ENCODE results near the gene CPSF3. TPM values are rescaled to one million over a fixed set of nuclear protein-coding genes. Genes with fewer than 3 reads are reported as not detected.

CPSF3 gene
- total and polyA plus RNA-seq, 2 of the 8 experiments (the other 6 are each of a cell fraction or from before 2014, with no cell fraction given), result 44.5 to 93.3 TPM

DNA sequence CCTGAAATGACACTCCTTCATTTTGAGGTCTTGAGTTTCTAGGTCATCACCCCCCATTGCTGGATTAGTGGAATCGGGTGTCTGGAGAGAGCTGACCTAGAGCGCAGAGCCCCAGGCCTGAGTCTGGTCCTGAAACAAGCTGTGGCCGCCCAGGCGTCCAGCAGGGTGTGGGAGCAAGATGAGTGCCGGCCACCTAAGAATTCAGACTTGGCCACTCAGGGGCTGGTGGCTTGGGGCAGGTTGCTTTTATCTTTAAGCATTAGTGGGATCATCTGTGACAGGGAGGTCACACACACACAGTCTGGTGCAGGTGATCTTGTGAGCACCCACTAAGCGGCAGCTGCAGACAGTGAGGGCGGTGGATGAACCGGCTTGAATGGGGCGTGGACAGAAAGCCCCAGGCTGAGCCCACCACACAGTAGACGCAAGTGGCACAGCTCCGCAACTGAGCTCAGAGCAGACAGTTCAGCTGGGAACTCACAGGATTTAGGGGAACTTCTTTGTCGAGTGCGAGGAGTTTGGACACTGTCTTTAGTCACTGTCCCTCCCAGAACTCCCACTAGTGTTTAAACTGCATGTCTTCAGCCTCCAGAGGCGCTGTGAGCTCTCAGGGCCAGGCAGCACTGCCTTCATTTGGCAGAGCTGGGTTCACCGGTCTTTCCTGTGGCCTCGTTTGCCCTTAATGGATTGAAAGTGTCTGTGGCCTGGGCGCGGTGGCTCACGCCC, 21.6 kb upstream of the CPSF3 start:
- no peak overlapping the region; the same call in 1 of the 2 replicates for H2BK5ac ChIP-seq (ENCODE audit: low read depth, low read length)
- DNase-seq (ENCODE audit: low read depth in 1 of 2, low spot score in 2 of 2), result no peak
- H4K8ac ChIP-seq (ENCODE audit: extremely low read depth, insufficient read depth, low read length), result no peak overlapping the region
- ChIA-PET CTCF (ENCODE audit: partially characterized antibody) (interaction anchor here (0.6 to 2.8 kb wide), 16 partner anchors 12 to 533 kb away, joined by 3 to 13 read pairs (median 4); no protein-coding TSS in a partner anchor), POLR2A (ENCODE audit: partially characterized antibody) (interaction anchor here (1.0 kb wide), 1 partner anchor 18 kb away, joined by 3 read pairs; no protein-coding TSS in a partner anchor)
- H3K9ac ChIP-seq (replicated peaks in 1 of 4; ENCODE audit: extremely low read depth in 1 of 4, low read depth in 3 of 4, low read length in 3 of 4), result no peak overlapping the region
- no peak overlapping the region for H2BK15ac ChIP-seq (ENCODE audit: low read length)
- no peak overlapping the region for H3K4me3 ChIP-seq (ENCODE audit: extremely low read depth in 1 of 4, insufficient read depth in 2 of 4, low read depth in 3 of 4, low read length in 4 of 4)
- H3K23ac ChIP-seq (ENCODE audit: insufficient read length), result no peak overlapping the region
- no peaks in the 10 kb centered on the region for H3K79me2 ChIP-seq (ENCODE audit: control insufficient read depth in 1 of 2, insufficient read depth in 2 of 2, low read length in 2 of 2)
- H4K20me1 ChIP-seq (replicated peaks in 1 of 2; ENCODE audit: control insufficient read depth in 1 of 2, insufficient read depth in 2 of 2, low read length in 2 of 2), result peaks cover 0 to 2% of the 10 kb centered on the region in 2 experiments
- H3K36me3 ChIP-seq (ENCODE audit: control insufficient read depth in 2 of 4, insufficient read depth in 4 of 4, low read length in 3 of 4), result peaks cover 0 to 2% (median 0%) of the 10 kb centered on the region in 4 experiments; a peak in 3 of 8 replicates
- H3K4ac ChIP-seq (replicated peaks; ENCODE audit: insufficient read length, low read depth, low read length), result no peak overlapping the region
- H3K79me1 ChIP-seq (ENCODE audit: low read depth, low read length), result no peaks in the 10 kb centered on the region
- no peak overlapping the region for H2BK120ac ChIP-seq (replicated peaks; ENCODE audit: low read depth, low read length)
- no peak overlapping the region for H2BK20ac ChIP-seq (ENCODE audit: low read length)
- TF ChIP-seq RNF2 (IDR thresholded peaks at IDR 0.05; ENCODE audit: borderline replicate concordance, low read depth, low read length, missing control alignments, poor library complexity, severe bottlenecking), result no peak
- no peak for TF ChIP-seq EGR1 (IDR thresholded peaks at IDR 0.05; ENCODE audit: borderline replicate concordance, low read depth, low read length)
- TF ChIP-seq, protein P1, sequence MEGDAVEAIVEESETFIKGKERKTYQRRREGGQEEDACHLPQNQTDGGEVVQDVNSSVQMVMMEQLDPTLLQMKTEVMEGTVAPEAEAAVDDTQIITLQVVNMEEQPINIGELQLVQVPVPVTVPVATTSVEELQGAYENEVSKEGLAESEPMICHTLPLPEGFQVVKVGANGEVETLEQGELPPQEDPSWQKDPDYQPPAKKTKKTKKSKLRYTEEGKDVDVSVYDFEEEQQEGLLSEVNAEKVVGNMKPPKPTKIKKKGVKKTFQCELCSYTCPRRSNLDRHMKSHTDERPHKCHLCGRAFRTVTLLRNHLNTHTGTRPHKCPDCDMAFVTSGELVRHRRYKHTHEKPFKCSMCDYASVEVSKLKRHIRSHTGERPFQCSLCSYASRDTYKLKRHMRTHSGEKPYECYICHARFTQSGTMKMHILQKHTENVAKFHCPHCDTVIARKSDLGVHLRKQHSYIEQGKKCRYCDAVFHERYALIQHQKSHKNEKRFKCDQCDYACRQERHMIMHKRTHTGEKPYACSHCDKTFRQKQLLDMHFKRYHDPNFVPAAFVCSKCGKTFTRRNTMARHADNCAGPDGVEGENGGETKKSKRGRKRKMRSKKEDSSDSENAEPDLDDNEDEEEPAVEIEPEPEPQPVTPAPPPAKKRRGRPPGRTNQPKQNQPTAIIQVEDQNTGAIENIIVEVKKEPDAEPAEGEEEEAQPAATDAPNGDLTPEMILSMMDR (IDR thresholded peaks at IDR 0.05; ENCODE audit: control extremely low read depth in 1 of 3, insufficient read depth in 1 of 3, low read depth in 1 of 3, low read length in 3 of 3), result peak in 2 of 3 experiments; percentile 2 to 24; a peak in 2 of 4 replicates
- 0 out of 4 replicates have a peak, but pooled peaks of 1 of the 2 experiments have one; percentile 6 for TF ChIP-seq RAD21 (IDR thresholded peaks at IDR 0.05 in 1 of 2, conservative IDR thresholded peaks at IDR 0.05 in 1 of 2; ENCODE audit: low read depth in 2 of 2, low read length in 2 of 2)
- TF ChIP-seq SIX5 (IDR thresholded peaks at IDR 0.05; ENCODE audit: low read depth, low read length), result no peak
- TF ChIP-seq KDM1A (IDR thresholded peaks at IDR 0.05; ENCODE audit: borderline replicate concordance, low read length), result no peak
- no peak for TF ChIP-seq HDAC6 (IDR thresholded peaks at IDR 0.05; ENCODE audit: low read depth, low read length)
- TF ChIP-seq ASH2L (IDR thresholded peaks at IDR 0.05; ENCODE audit: low read length), result no peak
- no peak for TF ChIP-seq CBX8 (IDR thresholded peaks at IDR 0.05; ENCODE audit: borderline replicate concordance, low read depth, low read length)
- H3K14ac ChIP-seq (ENCODE audit: insufficient read length), result no peak overlapping the region
- no peak overlapping the region for H2AFZ ChIP-seq (ENCODE audit: low read length)
- no peaks in the 10 kb centered on the region; a peak in 2 of 7 replicates for H3K4me1 ChIP-seq (replicated peaks in 1 of 4; ENCODE audit: control insufficient read depth in 3 of 4, insufficient read depth in 4 of 4, low read length in 3 of 4)
- H2BK12ac ChIP-seq (ENCODE audit: low read depth, low read length), result no peak overlapping the region
- no peak overlapping the region for H3K18ac ChIP-seq (ENCODE audit: extremely low read depth, low read length)
- H2AK5ac ChIP-seq (ENCODE audit: low read depth, low read length), result no peak overlapping the region
- H3K27ac ChIP-seq (ENCODE audit: low read depth, low read length), result no peak overlapping the region
- H3K27me3 ChIP-seq (replicated peaks in 1 of 4; ENCODE audit: control insufficient read depth in 3 of 4, extremely low read depth in 1 of 4, insufficient read depth in 3 of 4, low read length in 3 of 4), result no peaks in the 10 kb centered on the region
- H4K5ac ChIP-seq (ENCODE audit: insufficient read length, low read depth, low read length), result no peak overlapping the region
- no peak overlapping the region for H3K56ac ChIP-seq (replicated peaks; ENCODE audit: insufficient read length, low read depth, low read length)
- no peak overlapping the region for H4K91ac ChIP-seq (replicated peaks; ENCODE audit: insufficient read length, low read length)
- H3K23me2 ChIP-seq (ENCODE audit: low read depth, low read length), result no peaks in the 10 kb centered on the region
- WGBS, 2 experiments (ENCODE audit: extremely low coverage in 1 of 2, insufficient coverage in 1 of 2, insufficient read length in 1 of 2, insufficient replicate concordance in 2 of 2, low coverage in 1 of 2, low lambda C conversion rate in 2 of 2, missing lambda C conversion rate in 1 of 2), result 95% methylated on average over 19 of the region's 19 CpGs; no CpG with 5 or more reads in 1 of the 2 experiments
- FAIRE-seq, result no peak
- no peak overlapping the region for H3K4me2 ChIP-seq (ENCODE audit: insufficient read depth in 1 of 2, low read depth in 2 of 2, low read length in 2 of 2)
- no peaks in the 10 kb centered on the region for H3K9me3 ChIP-seq (ENCODE audit: insufficient read depth in 2 of 2, low read depth in 1 of 2, low read length in 1 of 2)
